ENCODE measurements around the gene TACC2.

The TACC2 gene

GRCh38 chr10:122029499-122030199 lies 40.7 kb downstream of the TACC2 start:
- no peak for TF ChIP-seq CTCF (IDR thresholded peaks at IDR 0.05; ENCODE audit: insufficient read depth, low read depth, low read length, missing control alignments)
- no peak overlapping the region for H3K4me3 ChIP-seq (ENCODE audit: low read depth, low read length)
- DNase-seq (ENCODE audit: low read depth), result no peak

- no peak overlapping the region for H3K4me3 ChIP-seq (ENCODE audit: low read depth, low read length)
- DNase-seq (ENCODE audit: low read depth), result no peak
- TF ChIP-seq CTCF (IDR thresholded peaks at IDR 0.05; ENCODE audit: insufficient read depth, low read depth, low read length, missing control alignments), result no peak
These were observed 41.2 kb downstream of the TACC2 start for GRCh38 chr10:122030200-122030552.

GRCh38 chr10:122033224-122033926 lies 44.4 kb downstream of the TACC2 start:
- no peak overlapping the region for H3K4me3 ChIP-seq (ENCODE audit: low read depth, low read length)
- no peak for DNase-seq (ENCODE audit: low read depth)
- no peak for TF ChIP-seq CTCF (IDR thresholded peaks at IDR 0.05; ENCODE audit: insufficient read depth, low read depth, low read length, missing control alignments)

GRCh38 chr10:122034149-122034756 lies 45.3 kb downstream of the TACC2 start:
- no peak for TF ChIP-seq CTCF (IDR thresholded peaks at IDR 0.05; ENCODE audit: insufficient read depth, low read depth, low read length, missing control alignments)
- no peak overlapping the region for H3K4me3 ChIP-seq (ENCODE audit: low read depth, low read length)
- DNase-seq (ENCODE audit: low read depth), result no peak

- H3K4me3 ChIP-seq (ENCODE audit: low read depth, low read length), result no peak overlapping the region
- TF ChIP-seq CTCF (IDR thresholded peaks at IDR 0.05; ENCODE audit: insufficient read depth, low read depth, low read length, missing control alignments), result no peak
- DNase-seq (ENCODE audit: low read depth), result no peak
These were observed 51.8 kb downstream of the TACC2 start for GRCh38 chr10:122040786-122041185.

- no peak overlapping the region for H3K4me3 ChIP-seq (ENCODE audit: low read depth, low read length)
- TF ChIP-seq CTCF (IDR thresholded peaks at IDR 0.05; ENCODE audit: insufficient read depth, low read depth, low read length, missing control alignments), result no peak
- DNase-seq (ENCODE audit: low read depth), result no peak
These were observed 53.9 kb downstream of the TACC2 start for GRCh38 chr10:122042836-122043235.

Data from GM12865 (cell line).